ENCODE measurements around the gene GALK1. TPM values are rescaled to one million over a fixed set of nuclear protein-coding genes. Genes with fewer than 3 reads are reported as not detected.
A peak's percentile ranks its signal among the peaks of the same experiment; 100 is the strongest.

The GALK1 gene
- total and polyA plus RNA-seq, 2 of the 13 experiments (the other 11 are each of a cell fraction or from before 2014, with no cell fraction given), result 59.9 to 93.6 TPM

DNA sequence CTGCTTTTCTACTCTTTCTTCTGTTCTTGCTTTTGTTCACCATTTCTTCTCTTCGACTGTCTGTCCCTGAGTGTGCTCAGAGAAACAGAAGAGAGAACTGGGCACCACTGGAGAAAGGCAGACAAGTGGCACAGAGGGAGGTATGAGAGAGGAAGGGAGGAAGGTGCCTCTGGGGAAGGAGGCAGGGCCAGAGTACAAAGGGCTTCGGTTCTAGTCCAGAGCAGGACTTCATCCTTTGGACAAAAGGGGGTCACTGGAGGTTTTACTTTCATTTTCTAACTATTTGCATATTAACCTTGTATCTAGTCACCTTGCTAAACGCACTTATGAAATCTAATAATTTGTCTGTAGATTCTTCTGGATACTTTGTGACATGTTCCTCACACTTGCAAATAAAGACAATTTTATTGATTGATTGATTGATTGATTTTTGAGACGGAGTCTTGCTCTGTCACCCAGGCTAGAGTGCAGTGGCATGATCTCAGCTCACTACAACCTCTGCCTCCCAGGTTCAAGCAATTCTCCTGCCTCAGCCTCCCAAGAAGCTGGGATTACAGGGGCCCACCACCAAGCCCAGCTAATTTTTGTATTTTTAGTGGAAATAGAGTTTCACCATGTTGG, 30.2 kb downstream of the GALK1 start (continued):
- TF ChIP-seq ZBTB7B (CRISPR knock-in tag; IDR thresholded peaks at IDR 0.05) (peak; percentile 16; the same call in 1 of the 2 replicates), ZNF441 (CRISPR knock-in tag; IDR thresholded peaks at IDR 0.05; ENCODE audit: borderline replicate concordance) (peak; percentile 84), HNF4A (CRISPR knock-in tag; IDR thresholded peaks at IDR 0.05) (peak; percentile 76), SAP130 (CRISPR knock-in tag; IDR thresholded peaks at IDR 0.05; ENCODE audit: low read depth) (peak; percentile 43; the same call in 1 of the 2 replicates), ONECUT2 (CRISPR knock-in tag; IDR thresholded peaks at IDR 0.05) (0 out of 2 replicates have a peak, but pooled peaks have one; percentile 18), RARA (CRISPR knock-in tag; IDR thresholded peaks at IDR 0.05) (peak; percentile 29; the same call in 1 of the 2 replicates), ZNF263 (CRISPR knock-in tag; IDR thresholded peaks at IDR 0.05) (peak; percentile 69), KAT2B (IDR thresholded peaks at IDR 0.05; ENCODE audit: borderline replicate concordance, low read depth, low read length) (peak; percentile 78), ZNF737 (CRISPR knock-in tag; IDR thresholded peaks at IDR 0.05; ENCODE audit: borderline replicate concordance) (no peak)
- TF ChIP-seq, protein P1, sequence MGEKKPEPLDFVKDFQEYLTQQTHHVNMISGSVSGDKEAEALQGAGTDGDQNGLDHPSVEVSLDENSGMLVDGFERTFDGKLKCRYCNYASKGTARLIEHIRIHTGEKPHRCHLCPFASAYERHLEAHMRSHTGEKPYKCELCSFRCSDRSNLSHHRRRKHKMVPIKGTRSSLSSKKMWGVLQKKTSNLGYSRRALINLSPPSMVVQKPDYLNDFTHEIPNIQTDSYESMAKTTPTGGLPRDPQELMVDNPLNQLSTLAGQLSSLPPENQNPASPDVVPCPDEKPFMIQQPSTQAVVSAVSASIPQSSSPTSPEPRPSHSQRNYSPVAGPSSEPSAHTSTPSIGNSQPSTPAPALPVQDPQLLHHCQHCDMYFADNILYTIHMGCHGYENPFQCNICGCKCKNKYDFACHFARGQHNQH (CRISPR knock-in tag; IDR thresholded peaks at IDR 0.05), result no peak
- TF ChIP-seq, protein P2, sequence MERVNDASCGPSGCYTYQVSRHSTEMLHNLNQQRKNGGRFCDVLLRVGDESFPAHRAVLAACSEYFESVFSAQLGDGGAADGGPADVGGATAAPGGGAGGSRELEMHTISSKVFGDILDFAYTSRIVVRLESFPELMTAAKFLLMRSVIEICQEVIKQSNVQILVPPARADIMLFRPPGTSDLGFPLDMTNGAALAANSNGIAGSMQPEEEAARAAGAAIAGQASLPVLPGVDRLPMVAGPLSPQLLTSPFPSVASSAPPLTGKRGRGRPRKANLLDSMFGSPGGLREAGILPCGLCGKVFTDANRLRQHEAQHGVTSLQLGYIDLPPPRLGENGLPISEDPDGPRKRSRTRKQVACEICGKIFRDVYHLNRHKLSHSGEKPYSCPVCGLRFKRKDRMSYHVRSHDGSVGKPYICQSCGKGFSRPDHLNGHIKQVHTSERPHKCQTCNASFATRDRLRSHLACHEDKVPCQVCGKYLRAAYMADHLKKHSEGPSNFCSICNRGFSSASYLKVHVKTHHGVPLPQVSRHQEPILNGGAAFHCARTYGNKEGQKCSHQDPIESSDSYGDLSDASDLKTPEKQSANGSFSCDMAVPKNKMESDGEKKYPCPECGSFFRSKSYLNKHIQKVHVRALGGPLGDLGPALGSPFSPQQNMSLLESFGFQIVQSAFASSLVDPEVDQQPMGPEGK (CRISPR knock-in tag; IDR thresholded peaks at IDR 0.05), result 0 out of 2 replicates have a peak, but pooled peaks have one; percentile 12
- TF ChIP-seq, protein P3, sequence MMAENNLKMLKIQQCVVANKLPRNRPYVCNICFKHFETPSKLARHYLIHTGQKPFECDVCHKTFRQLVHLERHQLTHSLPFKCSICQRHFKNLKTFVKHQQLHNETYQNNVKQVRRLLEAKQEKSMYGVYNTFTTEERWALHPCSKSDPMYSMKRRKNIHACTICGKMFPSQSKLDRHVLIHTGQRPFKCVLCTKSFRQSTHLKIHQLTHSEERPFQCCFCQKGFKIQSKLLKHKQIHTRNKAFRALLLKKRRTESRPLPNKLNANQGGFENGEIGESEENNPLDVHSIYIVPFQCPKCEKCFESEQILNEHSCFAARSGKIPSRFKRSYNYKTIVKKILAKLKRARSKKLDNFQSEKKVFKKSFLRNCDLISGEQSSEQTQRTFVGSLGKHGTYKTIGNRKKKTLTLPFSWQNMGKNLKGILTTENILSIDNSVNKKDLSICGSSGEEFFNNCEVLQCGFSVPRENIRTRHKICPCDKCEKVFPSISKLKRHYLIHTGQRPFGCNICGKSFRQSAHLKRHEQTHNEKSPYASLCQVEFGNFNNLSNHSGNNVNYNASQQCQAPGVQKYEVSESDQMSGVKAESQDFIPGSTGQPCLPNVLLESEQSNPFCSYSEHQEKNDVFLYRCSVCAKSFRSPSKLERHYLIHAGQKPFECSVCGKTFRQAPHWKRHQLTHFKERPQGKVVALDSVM (CRISPR knock-in tag; IDR thresholded peaks at IDR 0.05), result peak; percentile 34; the same call in 1 of the 2 replicates
- TF ChIP-seq, protein P4, sequence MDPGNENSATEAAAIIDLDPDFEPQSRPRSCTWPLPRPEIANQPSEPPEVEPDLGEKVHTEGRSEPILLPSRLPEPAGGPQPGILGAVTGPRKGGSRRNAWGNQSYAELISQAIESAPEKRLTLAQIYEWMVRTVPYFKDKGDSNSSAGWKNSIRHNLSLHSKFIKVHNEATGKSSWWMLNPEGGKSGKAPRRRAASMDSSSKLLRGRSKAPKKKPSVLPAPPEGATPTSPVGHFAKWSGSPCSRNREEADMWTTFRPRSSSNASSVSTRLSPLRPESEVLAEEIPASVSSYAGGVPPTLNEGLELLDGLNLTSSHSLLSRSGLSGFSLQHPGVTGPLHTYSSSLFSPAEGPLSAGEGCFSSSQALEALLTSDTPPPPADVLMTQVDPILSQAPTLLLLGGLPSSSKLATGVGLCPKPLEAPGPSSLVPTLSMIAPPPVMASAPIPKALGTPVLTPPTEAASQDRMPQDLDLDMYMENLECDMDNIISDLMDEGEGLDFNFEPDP (CRISPR knock-in tag; conservative IDR thresholded peaks at IDR 0.05), result 0 out of 2 replicates have a peak, but pooled peaks have one; percentile 46

All from HepG2 (cell line).